ENCODE measurements around the gene C12orf57. TPM values are rescaled to one million over a fixed set of nuclear protein-coding genes. Genes with fewer than 3 reads are reported as not detected.

Gene C12orf57
- total RNA-seq, 1 donor from 2014 or later = 277 TPM

DNA sequence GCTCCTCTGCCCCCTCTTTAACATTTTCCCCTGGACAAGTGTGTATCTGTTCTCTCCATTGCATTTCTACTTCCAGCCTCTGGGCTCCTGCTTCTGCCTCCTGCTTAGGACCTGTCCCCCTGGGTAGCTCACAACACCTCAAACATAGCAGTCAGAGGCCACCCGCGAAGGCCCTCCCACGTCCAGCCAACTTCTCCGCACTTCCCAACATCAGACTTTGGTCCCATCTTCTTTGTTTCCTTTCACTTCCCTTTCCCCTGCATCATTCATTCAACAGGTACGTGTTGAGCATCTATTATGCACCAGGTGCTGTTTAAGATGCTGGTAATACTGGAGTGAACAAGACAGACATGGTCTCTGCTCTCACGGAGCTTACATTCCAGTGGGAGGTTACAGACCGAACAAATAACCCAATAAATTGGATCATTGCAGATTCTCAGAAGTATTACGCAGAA is 3.1 kb downstream of the C12orf57 start:
- Mint-ChIP-seq H3K4me1 (ENCODE audit: low read depth) (peaks cover 38% of the 10 kb centered on the region), H3K27ac (peak overlapping the region; percentile 100), H3K27me3 (no peaks in the 10 kb centered on the region), H3K9me3 (ENCODE audit: low read depth) (no peaks in the 10 kb centered on the region), H3K36me3 (ENCODE audit: insufficient read depth) (peaks cover 2% of the 10 kb centered on the region), H3K4me3 (ENCODE audit: low read depth) (peak overlapping the region; percentile 86)
- TF ChIP-seq, protein P1, sequence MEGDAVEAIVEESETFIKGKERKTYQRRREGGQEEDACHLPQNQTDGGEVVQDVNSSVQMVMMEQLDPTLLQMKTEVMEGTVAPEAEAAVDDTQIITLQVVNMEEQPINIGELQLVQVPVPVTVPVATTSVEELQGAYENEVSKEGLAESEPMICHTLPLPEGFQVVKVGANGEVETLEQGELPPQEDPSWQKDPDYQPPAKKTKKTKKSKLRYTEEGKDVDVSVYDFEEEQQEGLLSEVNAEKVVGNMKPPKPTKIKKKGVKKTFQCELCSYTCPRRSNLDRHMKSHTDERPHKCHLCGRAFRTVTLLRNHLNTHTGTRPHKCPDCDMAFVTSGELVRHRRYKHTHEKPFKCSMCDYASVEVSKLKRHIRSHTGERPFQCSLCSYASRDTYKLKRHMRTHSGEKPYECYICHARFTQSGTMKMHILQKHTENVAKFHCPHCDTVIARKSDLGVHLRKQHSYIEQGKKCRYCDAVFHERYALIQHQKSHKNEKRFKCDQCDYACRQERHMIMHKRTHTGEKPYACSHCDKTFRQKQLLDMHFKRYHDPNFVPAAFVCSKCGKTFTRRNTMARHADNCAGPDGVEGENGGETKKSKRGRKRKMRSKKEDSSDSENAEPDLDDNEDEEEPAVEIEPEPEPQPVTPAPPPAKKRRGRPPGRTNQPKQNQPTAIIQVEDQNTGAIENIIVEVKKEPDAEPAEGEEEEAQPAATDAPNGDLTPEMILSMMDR (IDR thresholded peaks at IDR 0.05; ENCODE audit: unreplicated experiment) = no peak
- no peak for DNase-seq (ENCODE audit: low spot score, unreplicated experiment)

DNA sequence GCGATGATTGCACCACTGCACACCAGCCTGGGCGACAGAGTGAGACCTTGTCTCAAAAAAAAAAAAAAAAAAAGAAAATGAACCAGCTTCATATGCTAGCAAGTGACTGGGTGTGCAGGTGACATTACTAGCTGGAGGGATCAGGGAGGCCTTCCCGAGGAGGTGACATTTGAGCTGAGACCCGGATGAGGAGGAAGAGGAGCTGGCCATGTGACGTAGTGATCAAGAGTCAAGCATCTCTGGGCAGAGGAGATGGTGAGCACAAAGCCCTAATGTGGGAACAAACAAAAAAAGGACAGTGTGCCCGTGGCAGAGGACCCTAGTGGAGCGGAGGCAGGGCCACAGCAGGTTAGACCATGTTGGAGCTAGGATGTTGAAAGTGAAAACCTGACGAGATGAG is 3.8 kb downstream of the C12orf57 start:
- Mint-ChIP-seq H3K9me3 (ENCODE audit: low read depth) (no peaks in the 10 kb centered on the region), H3K4me1 (ENCODE audit: low read depth) (peaks cover 35% of the 10 kb centered on the region), H3K27me3 (no peaks in the 10 kb centered on the region), H3K36me3 (ENCODE audit: insufficient read depth) (no peaks in the 10 kb centered on the region), H3K4me3 (ENCODE audit: low read depth) (peak overlapping the region; percentile 27), H3K27ac (peak overlapping the region; percentile 29)
- DNase-seq (ENCODE audit: low spot score, unreplicated experiment) = no peak
- TF ChIP-seq, protein P1 (IDR thresholded peaks at IDR 0.05; ENCODE audit: unreplicated experiment) = no peak

DNA sequence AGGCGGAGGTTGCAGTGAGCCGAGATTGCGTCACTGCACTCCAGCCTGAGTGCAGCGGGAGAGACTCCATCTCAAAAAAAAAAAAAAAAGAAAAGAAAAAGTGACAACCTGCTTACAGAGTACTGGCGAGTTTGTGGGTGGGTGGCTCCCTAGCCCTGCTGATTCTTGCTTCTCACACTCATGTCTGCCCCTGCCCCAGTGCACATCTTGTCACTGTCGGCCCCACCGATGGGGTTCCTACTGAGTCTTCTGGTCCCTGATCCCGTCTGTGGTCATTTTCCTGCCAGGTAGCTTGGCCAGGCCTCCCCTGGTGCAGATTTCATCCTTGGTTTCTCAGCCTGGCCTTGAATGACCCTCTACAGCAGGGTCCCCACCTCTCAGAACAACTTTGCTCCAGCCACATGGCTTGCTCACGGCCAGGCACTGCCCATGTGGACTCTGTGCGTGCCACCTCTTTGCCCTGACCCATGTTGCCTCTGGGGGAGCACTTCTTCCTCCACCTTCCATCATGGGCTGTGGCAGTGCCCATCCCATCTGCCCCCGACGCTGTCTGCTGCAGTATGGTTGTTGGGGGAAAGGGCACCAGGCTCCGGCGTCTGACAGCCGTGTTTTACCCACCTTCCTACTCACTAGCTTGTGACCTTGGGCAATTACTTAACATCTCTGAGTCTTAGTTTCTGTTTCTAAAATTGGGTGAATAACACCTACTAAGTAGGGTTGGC is 5.2 kb downstream of the C12orf57 start:
- Mint-ChIP-seq H3K4me1 (ENCODE audit: low read depth) (peaks cover 23% of the 10 kb centered on the region), H3K9me3 (ENCODE audit: low read depth) (no peaks in the 10 kb centered on the region), H3K36me3 (ENCODE audit: insufficient read depth) (no peaks in the 10 kb centered on the region), H3K4me3 (ENCODE audit: low read depth) (peak overlapping the region; percentile 36), H3K27ac (peak overlapping the region; percentile 38), H3K27me3 (no peaks in the 10 kb centered on the region)
- TF ChIP-seq, protein P1 (IDR thresholded peaks at IDR 0.05; ENCODE audit: unreplicated experiment) = no peak
- DNase-seq (ENCODE audit: low spot score, unreplicated experiment) = no peak

DNA sequence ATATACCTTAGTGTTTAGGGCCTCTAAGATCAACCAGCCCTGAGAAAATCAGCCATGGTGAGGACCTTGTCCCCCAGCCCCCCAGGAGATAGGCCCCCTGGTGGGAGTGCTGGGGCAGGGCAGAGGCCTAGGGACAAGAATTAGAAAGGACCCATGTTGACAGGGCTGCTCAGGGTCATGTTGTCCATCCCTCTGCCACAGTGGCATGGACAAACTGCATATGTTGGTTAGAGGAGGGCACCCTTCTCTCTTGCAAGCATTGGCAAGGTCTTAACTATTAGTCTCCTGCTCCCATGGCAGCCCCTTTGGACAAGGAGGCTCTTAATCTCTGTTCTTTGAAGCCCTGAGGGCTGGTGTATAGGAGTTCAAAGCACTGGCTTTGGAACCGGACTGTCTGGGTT is 6.6 kb downstream of the C12orf57 start:
- no peak for DNase-seq (ENCODE audit: low spot score, unreplicated experiment)
- TF ChIP-seq, protein P1 (IDR thresholded peaks at IDR 0.05; ENCODE audit: unreplicated experiment) = peak; percentile 59
- no peaks in the 10 kb centered on the region for H3K9me3 Mint-ChIP-seq (ENCODE audit: low read depth)
- no peaks in the 10 kb centered on the region for H3K36me3 Mint-ChIP-seq (ENCODE audit: insufficient read depth)
- no peaks in the 10 kb centered on the region for H3K27me3 Mint-ChIP-seq
- peak overlapping the region; percentile 46 for H3K27ac Mint-ChIP-seq
- no peak overlapping the region for H3K4me3 Mint-ChIP-seq (ENCODE audit: low read depth)
- H3K4me1 Mint-ChIP-seq (ENCODE audit: low read depth) = peaks cover 15% of the 10 kb centered on the region

- DNase-seq (ENCODE audit: low spot score, unreplicated experiment) = no peak
- TF ChIP-seq, protein P1 (IDR thresholded peaks at IDR 0.05; ENCODE audit: unreplicated experiment) = no peak
- Mint-ChIP-seq H3K36me3 (ENCODE audit: insufficient read depth) (no peaks in the 10 kb centered on the region), H3K4me1 (ENCODE audit: low read depth) (peaks cover 11% of the 10 kb centered on the region), H3K4me3 (ENCODE audit: low read depth) (no peak within 1 kb of the TSS), H3K27me3 (no peaks in the 10 kb centered on the region), H3K9me3 (ENCODE audit: low read depth) (no peaks in the 10 kb centered on the region), H3K27ac (peak within 1 kb of the TSS; percentile 46)
Measured at GRCh38 chr12:6950811-6951540, 7.2 kb downstream of the C12orf57 start, which contains the start of gene PTPN6. Gene PTPN6 (plus strand): TSS chr12:6951356. CDS start chr12:6951513, 157 bp downstream.

All from progenitor cell of endocrine pancreas (in vitro differentiated cells).